Endothelial cell of umbilical vein (primary cell): ENCODE data around the gene SVIP. TPM values are rescaled to one million over a fixed set of nuclear protein-coding genes. Genes with fewer than 3 reads are reported as not detected.

ENCODE experiments used
- BruUV-seq: library from RNA; stranded (reverse); fragments of 400-500 nt; replicated peaks from 2 replicates; lab custom pipeline; 2021; lab: Mats Ljungman, UMichigan
- CTCF ChIA-PET: fragments of 300-600, 350-600 bp; sonication (Branson Sonifier 250); formaldehyde crosslinking; loops from one replicate; lab custom pipeline; 2021; ENCODE audit warnings: antibody characterized with exemption, inconsistent platforms; lab: Charles Lee
- POLR2A ChIA-PET: fragments of 300-600, 350-600 bp; sonication (Branson Sonifier 250); formaldehyde crosslinking; loops from one replicate; lab custom pipeline; 2021; ENCODE audit warnings: antibody characterized with exemption, inconsistent platforms; lab: Charles Lee
- DNase-seq: peaks from one replicate; pipeline ENCODE4 v3.0.0-alpha.2; 2011; ENCODE audit warnings: low read depth, low spot score
- FAIRE-seq: peaks from 2 replicates; lab custom pipeline; 2011; peaks lifted over from hg19 to GRCh38; lab: Jason Lieb, UNC
- H2AFZ ChIP-seq: 2 replicates; pipeline ENCODE4 v1.6.0; 2012; ENCODE audit warnings: low read depth, low read length, control low read depth, inconsistent platforms
- H3K27ac ChIP-seq: 2 replicates; pipeline ENCODE4 v1.5.1; 2011; ENCODE audit warnings: low read depth, mild to moderate bottlenecking, control low read depth, low read length, moderate library complexity; ENCODE audit not compliant: insufficient read depth
- H3K27me3 ChIP-seq, 2 experiments: 2 replicates each; pipeline versions ENCODE4 v1.6.0 to v1.6.1; 2011; ENCODE audit warnings: low read length in 2 of 2, mixed read lengths in 1 of 2; ENCODE audit not compliant: control insufficient read depth in 2 of 2, insufficient read depth in 2 of 2
- H3K36me3 ChIP-seq, 2 experiments: 2 replicates in 1 of 2; 3 replicates in 1 of 2; pipeline ENCODE4 v1.5.1; 2011; ENCODE audit warnings: low read length in 2 of 2, mild to moderate bottlenecking in 1 of 2, moderate library complexity in 1 of 2; ENCODE audit not compliant: control insufficient read depth in 2 of 2, insufficient read depth in 2 of 2; ENCODE audit errors: extremely low read depth in 1 of 2
- H3K4me1 ChIP-seq: 3 replicates; pipeline ENCODE4 v1.5.1; 2011; ENCODE audit warnings: mild to moderate bottlenecking, low read length; ENCODE audit not compliant: control insufficient read depth, insufficient read depth; ENCODE audit errors: extremely low read depth
- H3K4me2 ChIP-seq: 2 replicates; pipeline ENCODE4 v1.6.1; 2011; ENCODE audit warnings: low read length, control low read depth, mixed read lengths; ENCODE audit not compliant: insufficient read depth
- H3K4me3 ChIP-seq, 3 experiments: fragments of 200-600 bp in 1 of 3; sonication (generic), shearing (Covaris generic) in 1 of 3; replicated peaks in 1 of 3; 2 replicates each; pipeline ENCODE4 v1.5.1; 2011 to 2016; ENCODE audit warnings: control low read depth in 3 of 3, low read length in 3 of 3, mild to moderate bottlenecking in 2 of 3, inconsistent platforms in 1 of 3, low read depth in 1 of 3, moderate library complexity in 1 of 3; ENCODE audit not compliant: insufficient read depth in 1 of 3
- H3K79me2 ChIP-seq: 2 replicates; pipeline ENCODE4 v1.6.0; 2012; ENCODE audit warnings: low read length, inconsistent platforms; ENCODE audit not compliant: control insufficient read depth, insufficient read depth
- H3K9ac ChIP-seq: replicated peaks from 2 replicates; pipeline ENCODE3; 2011; ENCODE audit warnings: low read length, control low read depth; ENCODE audit not compliant: insufficient read depth; ENCODE audit errors: extremely low read depth
- H3K9me1 ChIP-seq: replicated peaks from 3 replicates; pipeline ENCODE4 v1.6.0; 2011; ENCODE audit warnings: mild to moderate bottlenecking, low read length; ENCODE audit not compliant: control insufficient read depth, insufficient read depth; ENCODE audit errors: extremely low read depth
- H3K9me3 ChIP-seq: replicated peaks from 2 replicates; pipeline ENCODE4 v1.5.1; 2012; ENCODE audit warnings: low read length, inconsistent platforms; ENCODE audit not compliant: control insufficient read depth, insufficient read depth
- H4K20me1 ChIP-seq: replicated peaks from 2 replicates; pipeline ENCODE3; 2011; ENCODE audit warnings: mild to moderate bottlenecking, low read length; ENCODE audit not compliant: control insufficient read depth, insufficient read depth; ENCODE audit errors: extremely low read depth
- CTCF ChIP-seq, 2 donors: IDR thresholded peaks; 1 replicate in 1 of 2; 2 replicates in 1 of 2; pipeline ENCODE4 v1.5.1; 2011; ENCODE audit warnings: low read length in 2 of 2, mild to moderate bottlenecking in 2 of 2, moderate library complexity in 2 of 2, control low read depth in 1 of 2, inconsistent platforms in 1 of 2, low read depth in 1 of 2; ENCODE audit not compliant: insufficient read depth in 1 of 2; ENCODE audit errors: extremely low read depth in 1 of 2
- EZH2 ChIP-seq: IDR thresholded peaks from 2 replicates; pipeline ENCODE4 v1.6.1; 2012; ENCODE audit warnings: borderline replicate concordance, low read depth, mild to moderate bottlenecking, moderate library complexity, low read length, inconsistent platforms; ENCODE audit not compliant: severe bottlenecking
- FOS ChIP-seq: IDR thresholded peaks from 2 replicates; pipeline ENCODE4 v1.6.1; 2011; ENCODE audit warnings: mild to moderate bottlenecking, low read length, moderate library complexity, borderline replicate concordance; ENCODE audit not compliant: insufficient read depth
- GATA2 ChIP-seq: IDR thresholded peaks from 2 replicates; pipeline ENCODE4 v1.7.0; 2011; ENCODE audit warnings: low read depth, mild to moderate bottlenecking, moderate library complexity, mixed read lengths, low read length; ENCODE audit not compliant: insufficient read length, insufficient read depth
- JUN ChIP-seq: IDR thresholded peaks from 2 replicates; pipeline ENCODE4 v1.6.1; 2011; ENCODE audit warnings: borderline replicate concordance, low read depth; ENCODE audit not compliant: insufficient read length, insufficient read depth
- MYC ChIP-seq: IDR thresholded peaks from one replicate; pipeline ENCODE4 v1.6.1; 2011; ENCODE audit warnings: mild to moderate bottlenecking, low read depth, low read length
- POLR2A ChIP-seq: IDR thresholded peaks from 2 replicates; pipeline ENCODE4 v1.6.1; 2012; ENCODE audit warnings: low read depth, mild to moderate bottlenecking, control low read depth, low read length
- POLR2AphosphoS5 ChIP-seq: IDR thresholded peaks from 2 replicates; pipeline ENCODE4 v1.6.1; 2012; ENCODE audit warnings: low read depth, mild to moderate bottlenecking, control low read depth, low read length, moderate library complexity; ENCODE audit not compliant: insufficient read depth
- dilution Hi-C: fragments of 300-500 bp; cut with MboI; formaldehyde crosslinking; loops from one replicate; pipeline ENCODE4 v1.15.0; 2019; ENCODE audit warnings: low sequenced_read_pairs; ENCODE audit not compliant: extremely low pct_ligation_motif_present
- intact Hi-C: fragments of 100-400 bp; cut with micrococcal nuclease; formaldehyde crosslinking; loops from one replicate; pipeline ENCODE4 v1.10.0; 2022
- polyA plus RNA-seq, 4 experiments: library from polyadenylated mRNA; depleted of rRNA in 3 of 4; stranded (reverse) in 3 of 4; unstranded in 1 of 4; fragments of >200 nt; gene quantifications; 2 replicates each; pipeline versions ENCODE4 v1.2.1 to v1.2.3, GENCODE V29; 2011 to 2012; ENCODE audit warnings: missing spikeins in 1 of 4
- total RNA-seq: library from RNA; stranded (reverse); gene quantifications from 2 replicates; pipeline ENCODE4 v1.2.3, GENCODE V29; 2021
- TF ChIP-seq, protein P1 (sequence below): IDR thresholded peaks from 2 replicates; pipeline ENCODE4 v1.6.1; 2011; ENCODE audit not compliant: insufficient read depth, insufficient read length

Gene SVIP
- total and polyA plus RNA-seq, 2 donors (not counting 3 experiments of a cell fraction or from before 2014, with no cell fraction given): 4.6 to 69.5 TPM

DNA sequence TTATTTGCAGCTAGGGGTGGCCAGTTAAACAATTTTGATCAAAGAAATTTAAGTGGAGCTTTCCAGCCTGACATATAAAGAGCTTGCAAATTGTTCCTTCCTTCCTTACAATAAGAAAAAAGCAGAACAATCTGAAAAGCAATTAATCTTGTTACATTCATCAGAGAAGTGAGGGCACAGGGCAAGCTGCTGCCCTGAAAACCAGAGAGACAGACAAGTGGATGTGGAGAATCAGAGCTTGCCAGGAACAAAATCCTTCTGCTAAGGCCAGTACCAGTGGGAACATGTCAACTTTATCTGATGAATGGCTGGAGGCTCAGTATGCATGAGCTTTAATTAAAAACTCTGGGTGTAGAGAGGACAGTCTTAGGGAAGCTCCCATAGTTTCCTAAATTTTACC, 21.9 kb upstream of the SVIP start:
- no peak overlapping the region for H3K9ac ChIP-seq
- no peaks in the 10 kb centered on the region for H3K9me1 ChIP-seq
- H3K79me2 ChIP-seq: no peaks in the 10 kb centered on the region
- no peaks in the 10 kb centered on the region for H4K20me1 ChIP-seq
- no peaks in the 10 kb centered on the region for H3K27me3 ChIP-seq
- POLR2A ChIA-PET: no interaction called here
- no peaks in the 10 kb centered on the region for H3K9me3 ChIP-seq
- H3K4me1 ChIP-seq: no peaks in the 10 kb centered on the region
- BruUV-seq: no TSS peak
- no peak overlapping the region for H2AFZ ChIP-seq
- dilution Hi-C loops: no loop called here
- intact Hi-C loops: no loop called here
- no peaks in the 10 kb centered on the region for H3K36me3 ChIP-seq
- H3K4me3 ChIP-seq: no peak overlapping the region
- CTCF ChIA-PET: interaction anchor here (1.2 to 1.5 kb wide), 2 partner anchors 11 to 25 kb away, joined by 3 to 4 read pairs; no protein-coding TSS in a partner anchor
- no peak for FAIRE-seq
- H3K27ac ChIP-seq: no peak overlapping the region
- TF ChIP-seq JUN (no peak), MYC (no peak), POLR2A (no peak), FOS (no peak), POLR2AphosphoS5 (no peak), GATA2 (no peak), CTCF (IDR thresholded peaks at IDR 0.05; ENCODE audit: extremely low read depth in 1 of 2, insufficient read depth in 1 of 2, low read depth in 1 of 2, low read length in 2 of 2) (no peak), EZH2 (no peak)
- TF ChIP-seq, protein P1, sequence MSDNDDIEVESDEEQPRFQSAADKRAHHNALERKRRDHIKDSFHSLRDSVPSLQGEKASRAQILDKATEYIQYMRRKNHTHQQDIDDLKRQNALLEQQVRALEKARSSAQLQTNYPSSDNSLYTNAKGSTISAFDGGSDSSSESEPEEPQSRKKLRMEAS: no peak
- DNase-seq: no peak
- H3K4me2 ChIP-seq: no peak overlapping the region
